IMR-90 (cell line): Measurements from ENCODE around the gene PXDC1. TPM values are rescaled to one million over a fixed set of nuclear protein-coding genes. Genes with fewer than 3 reads are reported as not detected.

ENCODE experiments used
- ATAC-seq: fragments of 200-7000 bp; cut with Tn5 transposase; 2 replicates; pipeline ENCODE4 v1.9.1; 2020; ENCODE audit warnings: low read depth, mild to moderate bottlenecking, moderate library complexity
- BruUV-seq: library from RNA; stranded (reverse); fragments of 400-500 nt; replicated peaks from 2 replicates; lab custom pipeline; 2021; lab: Mats Ljungman, UMichigan
- CTCF ChIA-PET: fragments of 300-600 bp; formaldehyde crosslinking; extraction: SDS; loops from one replicate; lab custom pipeline; 2021; ENCODE audit warnings: antibody characterized with exemption; lab: Yijun Ruan, JAX
- POLR2A ChIA-PET: fragments of 300-600 bp; sonication (Branson Sonifier 250); formaldehyde crosslinking; loops from one replicate; lab custom pipeline; 2022; ENCODE audit warnings: antibody characterized with exemption; ENCODE audit not compliant: unreplicated experiment; lab: Charles Lee
- DNase-seq: peaks from one replicate; pipeline ENCODE4 v3.0.0; 2013
- H2AFZ ChIP-seq: replicated peaks from 2 replicates; pipeline ENCODE3; 2013; ENCODE audit warnings: low read length, mild to moderate bottlenecking; ENCODE audit not compliant: poor library complexity
- H2AK5ac ChIP-seq: 2 replicates; pipeline ENCODE4 v1.6.1; 2013; ENCODE audit warnings: low read depth, low read length, inconsistent platforms
- H2AK9ac ChIP-seq: replicated peaks from 2 replicates; pipeline ENCODE3; 2013; ENCODE audit warnings: mild to moderate bottlenecking, low read depth, low read length, moderate library complexity; ENCODE audit not compliant: poor library complexity
- H2BK120ac ChIP-seq: 2 replicates; pipeline ENCODE4 v1.6.1; 2013; ENCODE audit warnings: low read depth, low read length, inconsistent platforms
- H2BK15ac ChIP-seq: 3 replicates; pipeline ENCODE4 v1.6.1; 2013; ENCODE audit warnings: low read depth, low read length, inconsistent platforms
- H2BK20ac ChIP-seq: 2 replicates; pipeline ENCODE4 v1.6.1; 2013; ENCODE audit warnings: low read depth, mild to moderate bottlenecking, inconsistent platforms, low read length, moderate library complexity
- H2BK5ac ChIP-seq: 2 replicates; pipeline ENCODE4 v1.6.1; 2013; ENCODE audit warnings: mild to moderate bottlenecking, low read depth, low read length, inconsistent platforms; ENCODE audit not compliant: poor library complexity, severe bottlenecking
- H3K14ac ChIP-seq: replicated peaks from 2 replicates; pipeline ENCODE4 v1.6.1; 2013; ENCODE audit warnings: low read depth, low read length, inconsistent platforms
- H3K18ac ChIP-seq: 2 replicates; pipeline ENCODE4 v1.6.1; 2013; ENCODE audit warnings: low read depth, low read length, control low read depth
- H3K23ac ChIP-seq: 2 replicates; pipeline ENCODE4 v1.6.1; 2013; ENCODE audit warnings: low read depth, low read length, inconsistent platforms
- H3K27ac ChIP-seq: 2 replicates; pipeline ENCODE4 v1.5.1; 2013; ENCODE audit warnings: mild to moderate bottlenecking, control low read depth, low read length; ENCODE audit not compliant: insufficient read depth
- H3K27me3 ChIP-seq: 2 replicates; pipeline ENCODE4 v1.6.1; 2013; ENCODE audit warnings: low read length; ENCODE audit not compliant: control insufficient read depth, insufficient read depth
- H3K36me3 ChIP-seq: 2 replicates; pipeline ENCODE4 v1.6.1; 2013; ENCODE audit warnings: low read length, mixed read lengths; ENCODE audit not compliant: control insufficient read depth, insufficient read depth
- H3K4ac ChIP-seq: 2 replicates; pipeline ENCODE4 v1.6.1; 2013; ENCODE audit warnings: low read depth, low read length, inconsistent platforms
- H3K4me1 ChIP-seq: 2 replicates; pipeline ENCODE4 v1.6.1; 2013; ENCODE audit warnings: low read length, mixed read lengths; ENCODE audit not compliant: control insufficient read depth, insufficient read depth
- H3K4me2 ChIP-seq: 2 replicates; pipeline ENCODE4 v1.6.1; 2013; ENCODE audit warnings: low read depth, mild to moderate bottlenecking, control low read depth, low read length, moderate library complexity
- H3K4me3 ChIP-seq: 2 replicates; pipeline ENCODE4 v1.5.1; 2013; ENCODE audit warnings: low read depth, mild to moderate bottlenecking, control low read depth, low read length, moderate library complexity; ENCODE audit not compliant: insufficient read depth
- H3K56ac ChIP-seq: 2 replicates; pipeline ENCODE4 v1.6.1; 2013; ENCODE audit warnings: low read length, inconsistent platforms; ENCODE audit not compliant: insufficient read depth; ENCODE audit errors: extremely low read depth
- H3K79me1 ChIP-seq, 2 experiments: 2 replicates each; pipeline ENCODE4 v1.6.1; 2013; ENCODE audit warnings: low read length in 2 of 2, inconsistent platforms in 1 of 2, low read depth in 1 of 2
- H3K9ac ChIP-seq: 2 replicates; pipeline ENCODE4 v1.6.1; 2013; ENCODE audit warnings: low read depth, low read length, control low read depth
- H3K9me1 ChIP-seq: 2 replicates; pipeline ENCODE4 v1.6.1; 2013; ENCODE audit warnings: low read length, inconsistent platforms; ENCODE audit not compliant: insufficient read depth
- H3K9me3 ChIP-seq: 2 replicates; pipeline ENCODE4 v1.6.1; 2013; ENCODE audit warnings: low read length; ENCODE audit not compliant: control insufficient read depth, insufficient read depth
- H4K20me1 ChIP-seq: 2 replicates; pipeline ENCODE4 v1.6.1; 2013; ENCODE audit warnings: low read length, inconsistent platforms; ENCODE audit not compliant: insufficient read depth
- H4K5ac ChIP-seq: 2 replicates; pipeline ENCODE4 v1.6.1; 2013; ENCODE audit warnings: mild to moderate bottlenecking, low read depth, low read length, control low read depth
- H4K8ac ChIP-seq, 2 experiments: 2 replicates each; pipeline ENCODE4 v1.6.1; 2013; ENCODE audit warnings: low read depth in 2 of 2, low read length in 2 of 2, control low read depth in 1 of 2, inconsistent platforms in 1 of 2
- H4K91ac ChIP-seq: 2 replicates; pipeline ENCODE4 v1.6.1; 2013; ENCODE audit warnings: low read depth, low read length, inconsistent platforms; ENCODE audit not compliant: insufficient read depth
- CTCF ChIP-seq: conservative IDR thresholded peaks from 2 replicates; pipeline ENCODE4 v1.5.1; 2012; ENCODE audit warnings: mild to moderate bottlenecking, low read depth, low read length, improper control_type of control experiment
- ELK1 ChIP-seq: fragments of 150-350 bp; IDR thresholded peaks from 2 replicates; pipeline ENCODE4 v1.6.1; 2016; ENCODE audit warnings: low read depth, mild to moderate bottlenecking, low read length, moderate library complexity, borderline replicate concordance
- FOS ChIP-seq: fragments of 150-350 bp; IDR thresholded peaks from 2 replicates; pipeline ENCODE4 v1.6.1; 2016; ENCODE audit warnings: low read depth, low read length
- RAD21 ChIP-seq: IDR thresholded peaks from 2 replicates; pipeline ENCODE4 v1.6.1; 2012; ENCODE audit warnings: low read length, improper control_type of control experiment
- RFX5 ChIP-seq: IDR thresholded peaks from 2 replicates; pipeline ENCODE4 v1.8.0; 2012; ENCODE audit warnings: low read depth, mild to moderate bottlenecking, low read length, moderate library complexity
- USF2 ChIP-seq: fragments of 150-350 bp; IDR thresholded peaks from 2 replicates; pipeline ENCODE4 v1.6.1; 2017; ENCODE audit warnings: mild to moderate bottlenecking, antibody characterized with exemption, low read length, low read depth
- WGBS, 2 experiments: methylation state at CpG; one replicate each; pipeline versions ENCODE4 v1.1.5 to v1.1.7; 2013; ENCODE audit warnings: missing lambda C conversion rate in 2 of 2; ENCODE audit not compliant: insufficient read length in 1 of 2; ENCODE audit errors: extremely low coverage in 2 of 2; 5-methylcytosine and 5-hydroxymethylcytosine counted together
- dilution Hi-C: fragments of 300-500 bp; cut with HindIII; formaldehyde crosslinking; loops from one replicate; pipeline ENCODE4 v1.14.3; 2018; ENCODE audit warnings: low sequenced_read_pairs; ENCODE audit not compliant: unreplicated experiment
- in situ Hi-C: fragments of 300-500 bp; cut with MboI; formaldehyde crosslinking; loops from 3 replicates; pipeline ENCODE4 v1.14.3; 2019; ENCODE audit warnings: low sequenced_read_pairs, inconsistent platforms, mixed read lengths
- intact Hi-C: fragments of 100-400 bp; cut with micrococcal nuclease; formaldehyde crosslinking; loops from 2 replicates; pipeline ENCODE4 v1.10.0; 2022
- polyA plus RNA-seq, 3 experiments: library from polyadenylated mRNA; depleted of rRNA; stranded (reverse); fragments of >200 nt; gene quantifications; 2 replicates each; pipeline ENCODE4 v1.2.3, GENCODE V29; 2012; ENCODE audit warnings: low replicate concordance in 1 of 3
- total RNA-seq: library from RNA; depleted of rRNA; stranded (reverse); fragments of >200 nt; gene quantifications from 2 replicates; pipeline ENCODE4 v1.2.3, GENCODE V29; 2012

Gene PXDC1
- total and polyA plus RNA-seq, 2 of the 4 experiments (the other 2 are of a cell fraction): 63.3 to 72.2 TPM

GRCh38 chr6:3752531-3753227 lies 1.2 kb upstream of the PXDC1 start:
- whole genome bisulfite sequencing, 2 experiments: 56% methylated on average over 4 of the region's 22 CpGs; no CpG with 5 or more reads in 1 of the 2 experiments
- POLR2A ChIA-PET: interaction anchor here (0.6 kb wide), 1 partner anchor 689 kb away, joined by 16 read pairs; no protein-coding TSS in a partner anchor
- Histone ChIP-seq H2AFZ (peak overlapping the region; percentile 89), H3K79me1 (peaks cover 8 to 33% of the 10 kb centered on the region in 2 experiments; a peak in 3 of 4 replicates), H2BK120ac (peak overlapping the region; percentile 94), H2BK15ac (peak overlapping the region; percentile 38; the same call in 1 of the 3 replicates), H4K8ac (peak overlapping the region; percentile 85 to 87), H4K20me1 (peaks cover 28% of the 10 kb centered on the region), H2BK5ac (peak overlapping the region; percentile 94), H3K14ac (peak overlapping the region; percentile 84), H3K4me3 (peak overlapping the region; percentile 99), H3K18ac (peak overlapping the region; percentile 28; the same call in 1 of the 2 replicates), H4K91ac (peak overlapping the region; percentile 86), H3K9ac (peak overlapping the region; percentile 83), H3K9me1 (peaks cover 15% of the 10 kb centered on the region; the same call in 1 of the 2 replicates), H2AK9ac (peak overlapping the region; percentile 89), H2AK5ac (peak overlapping the region; percentile 88), H3K4ac (peak overlapping the region; percentile 90), H3K4me1 (peaks cover 16% of the 10 kb centered on the region), H3K23ac (peak overlapping the region; percentile 89), H3K27me3 (no peaks in the 10 kb centered on the region), H3K4me2 (peak overlapping the region; percentile 65), H3K36me3 (no peaks in the 10 kb centered on the region), H4K5ac (peak overlapping the region; percentile 31), H2BK20ac (peak overlapping the region; percentile 20; the same call in 1 of the 2 replicates), H3K56ac (peak overlapping the region; percentile 86), H3K27ac (peak overlapping the region; percentile 86), H3K9me3 (no peaks in the 10 kb centered on the region)
- CTCF ChIA-PET: interaction anchor here (1.1 kb wide), 1 partner anchor 222 kb away, joined by 3 read pairs; no protein-coding TSS in a partner anchor
- ATAC-seq (no peak), DNase-seq (no peak)
- TF ChIP-seq FOS (no peak), ELK1 (no peak), USF2 (no peak), RFX5 (no peak), RAD21 (no peak), CTCF (no peak)
- intact Hi-C loops (loop anchor here (2.0 to 5.0 kb wide), 2 partner anchors 52 to 75 kb away; no protein-coding TSS in a partner anchor), dilution Hi-C loops (no loop called here), in situ Hi-C loops (loop anchor here (10.0 kb wide), 1 partner anchor 52 kb away; no protein-coding TSS in a partner anchor)
- no TSS peak for BruUV-seq
